A549 (cell line): ENCODE data around the gene FAT1.

Experiments
- ATOH8 ChIP-seq: fragments of 250-450 bp; sonication (Bioruptor Pico); IDR thresholded peaks from 2 replicates; pipeline ENCODE4 v1.5.0; 2020; ENCODE audit warnings: low read depth, mild to moderate bottlenecking, moderate library complexity
- BHLHE40 ChIP-seq: IDR thresholded peaks from 2 replicates; pipeline ENCODE4 v1.6.1; 2012; ENCODE audit warnings: low read depth, low read length, inconsistent platforms
- CEBPB ChIP-seq, 2 experiments: fragments of >200 bp in 1 of 2; sonication (Bioruptor Twin) in 1 of 2; formaldehyde crosslinking in 1 of 2; IDR thresholded peaks; 2 replicates each; pipeline ENCODE4 v1.6.1; 2012 to 2016
- CTCF ChIP-seq: fragments of >200 bp; sonication (Bioruptor Twin); formaldehyde crosslinking; IDR thresholded peaks from 3 replicates; pipeline ENCODE4 v1.5.1; 2016
- EP300 ChIP-seq, 2 experiments: fragments of >200 bp; sonication (Bioruptor Twin); formaldehyde crosslinking; IDR thresholded peaks; 2 replicates in 1 of 2; 3 replicates in 1 of 2; pipeline ENCODE4 v1.6.1; 2016 to 2017
- HMGXB4 ChIP-seq: fragments of 250-450 bp; sonication (Bioruptor Pico); IDR thresholded peaks from 2 replicates; pipeline ENCODE4 v1.5.0; 2021; ENCODE audit warnings: mild to moderate bottlenecking, moderate library complexity, borderline replicate concordance
- JUNB ChIP-seq: fragments of >200 bp; sonication (Bioruptor Twin); formaldehyde crosslinking; IDR thresholded peaks from 2 replicates; pipeline ENCODE4 v1.6.1; 2016
- MAFK ChIP-seq: fragments of 450-650 bp; IDR thresholded peaks from 2 replicates; pipeline ENCODE4 v1.6.1; 2014; ENCODE audit not compliant: partially characterized antibody
- NPAS2 ChIP-seq: fragments of 250-450 bp; sonication (Bioruptor Pico); IDR thresholded peaks from 2 replicates; pipeline ENCODE4 v1.8.0; 2022; ENCODE audit warnings: mild to moderate bottlenecking, moderate library complexity, borderline replicate concordance
- POLR2A ChIP-seq: IDR thresholded peaks from 2 replicates; pipeline ENCODE4 v1.6.1; 2012; ENCODE audit warnings: mild to moderate bottlenecking, low read length
- POLR2AphosphoS2 ChIP-seq: conservative IDR thresholded peaks from 2 replicates; pipeline ENCODE4 v1.6.1; 2012; ENCODE audit warnings: low read length, improper control_type of control experiment, inconsistent platforms

- TF ChIP-seq POLR2AphosphoS2 (no peak), CTCF (no peak), CEBPB (IDR thresholded peaks at IDR 0.05) (no peak), POLR2A (no peak), HMGXB4 (CRISPR knock-in tag) (no peak), JUNB (no peak), NPAS2 (no peak), MAFK (no peak), EP300 (IDR thresholded peaks at IDR 0.05) (no peak), ATOH8 (CRISPR knock-in tag) (no peak), BHLHE40 (no peak)
Observed at GRCh38 chr4:186687265-186687664, 36.4 kb downstream of the FAT1 start.
